ENCODE results near the gene MFAP5.

DNA sequence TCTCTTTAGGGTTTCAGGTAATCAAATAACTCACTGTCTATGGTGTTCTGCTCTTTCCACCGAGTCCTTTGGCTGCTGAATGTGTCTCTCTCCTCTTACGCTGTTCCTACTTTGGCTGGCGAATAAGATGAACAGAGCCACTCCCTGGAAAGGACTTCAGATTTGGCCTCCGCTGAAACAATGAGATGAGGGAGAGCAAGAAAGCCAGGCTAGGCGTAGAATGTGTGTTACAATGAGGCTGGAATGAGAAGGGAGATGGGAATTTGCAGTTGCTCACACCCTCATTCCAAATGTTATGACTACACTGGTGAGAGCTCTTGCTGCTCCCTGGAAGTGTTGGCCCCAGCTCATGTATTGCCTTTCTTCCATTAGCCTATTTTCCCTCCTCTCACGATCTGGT lies at the start of gene MFAP5:
- TF ChIP-seq ELF1 (IDR thresholded peaks at IDR 0.05) (no peak), SIN3A (IDR thresholded peaks at IDR 0.05; ENCODE audit: borderline replicate concordance, low read depth, low read length) (no peak), POLR2AphosphoS5 (IDR thresholded peaks at IDR 0.05; ENCODE audit: low read depth, low read length) (no peak), RAD21 (IDR thresholded peaks at IDR 0.05; ENCODE audit: low read length) (no peak)
- TF ChIP-seq, protein P1, sequence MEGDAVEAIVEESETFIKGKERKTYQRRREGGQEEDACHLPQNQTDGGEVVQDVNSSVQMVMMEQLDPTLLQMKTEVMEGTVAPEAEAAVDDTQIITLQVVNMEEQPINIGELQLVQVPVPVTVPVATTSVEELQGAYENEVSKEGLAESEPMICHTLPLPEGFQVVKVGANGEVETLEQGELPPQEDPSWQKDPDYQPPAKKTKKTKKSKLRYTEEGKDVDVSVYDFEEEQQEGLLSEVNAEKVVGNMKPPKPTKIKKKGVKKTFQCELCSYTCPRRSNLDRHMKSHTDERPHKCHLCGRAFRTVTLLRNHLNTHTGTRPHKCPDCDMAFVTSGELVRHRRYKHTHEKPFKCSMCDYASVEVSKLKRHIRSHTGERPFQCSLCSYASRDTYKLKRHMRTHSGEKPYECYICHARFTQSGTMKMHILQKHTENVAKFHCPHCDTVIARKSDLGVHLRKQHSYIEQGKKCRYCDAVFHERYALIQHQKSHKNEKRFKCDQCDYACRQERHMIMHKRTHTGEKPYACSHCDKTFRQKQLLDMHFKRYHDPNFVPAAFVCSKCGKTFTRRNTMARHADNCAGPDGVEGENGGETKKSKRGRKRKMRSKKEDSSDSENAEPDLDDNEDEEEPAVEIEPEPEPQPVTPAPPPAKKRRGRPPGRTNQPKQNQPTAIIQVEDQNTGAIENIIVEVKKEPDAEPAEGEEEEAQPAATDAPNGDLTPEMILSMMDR (IDR thresholded peaks at IDR 0.05) = no peak
- TF ChIP-seq, protein P2, sequence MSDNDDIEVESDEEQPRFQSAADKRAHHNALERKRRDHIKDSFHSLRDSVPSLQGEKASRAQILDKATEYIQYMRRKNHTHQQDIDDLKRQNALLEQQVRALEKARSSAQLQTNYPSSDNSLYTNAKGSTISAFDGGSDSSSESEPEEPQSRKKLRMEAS (IDR thresholded peaks at IDR 0.05; ENCODE audit: low read depth) = no peak
